ENCODE measurements around the gene MRPL20. TPM values are rescaled to one million over a fixed set of nuclear protein-coding genes. Genes with fewer than 3 reads are reported as not detected.
"Not testable (repeated sequence)": the region's sequence is repeated elsewhere in the genome, so short reads cannot be mapped to it uniquely, and the experiment has no call there.

Gene MRPL20
- polyA plus RNA-seq, 3 donors, result 110 to 228 (median 190) TPM

GRCh38 chr1:1429671-1430073, 22.6 kb upstream of the MRPL20 start:
- no peak overlapping the region for H3K27ac ChIP-seq (ENCODE audit: low read depth, low read length)
- WGBS, 3 donors, result 52 to 66% (median 55%) methylated on average over 6 of the region's 6 CpGs

- WGBS, 3 donors, result 92 to 99% (median 94%) methylated on average over 3 to 6 of the region's 6 CpGs
- H3K27ac ChIP-seq (ENCODE audit: low read depth, low read length), result not testable (repeated sequence)
Observed at GRCh38 chr1:1428967-1429366, 21.9 kb upstream of the MRPL20 start.

GRCh38 chr1:1428174-1428573, 21.1 kb upstream of the MRPL20 start:
- whole genome bisulfite sequencing, 3 donors, result 77 to 81% (median 77%) methylated on average over 17 to 19 of the region's 19 CpGs
- H3K27ac ChIP-seq (ENCODE audit: low read depth, low read length), result no peak overlapping the region

- WGBS, 3 donors, result 0 to 2% (median 1%) methylated on average over 11 to 18 of the region's 22 CpGs
- no peak overlapping the region for H3K27ac ChIP-seq (ENCODE audit: low read depth, low read length)
Observed at GRCh38 chr1:1427820-1428148, 20.7 kb upstream of the MRPL20 start.

GRCh38 chr1:1427106-1427819, 20.2 kb upstream of the MRPL20 start:
- WGBS, 3 donors, result 12 to 20% (median 13%) methylated on average over 40 to 66 of the region's 66 CpGs
- H3K27ac ChIP-seq (ENCODE audit: low read depth, low read length), result no peak overlapping the region

GRCh38 chr1:1426496-1427105, 19.5 kb upstream of the MRPL20 start:
- no peak overlapping the region for H3K27ac ChIP-seq (ENCODE audit: low read depth, low read length)
- WGBS, 3 donors, result 35 to 66% (median 37%) methylated on average over 15 to 19 of the region's 19 CpGs

GRCh38 chr1:1425753-1426495, 18.8 kb upstream of the MRPL20 start:
- 44 to 66% (median 57%) methylated on average over 18 to 33 of the region's 33 CpGs for WGBS, 3 donors
- H3K27ac ChIP-seq (ENCODE audit: low read depth, low read length), result no peak overlapping the region

GRCh38 chr1:1425426-1425752, 18.3 kb upstream of the MRPL20 start:
- 82 to 90% (median 85%) methylated on average over 11 to 12 of the region's 12 CpGs for WGBS, 3 donors
- H3K27ac ChIP-seq (ENCODE audit: low read depth, low read length), result no peak overlapping the region

- 85 to 93% (median 91%) methylated on average over 15 of the region's 15 CpGs for WGBS, 3 donors
- H3K27ac ChIP-seq (ENCODE audit: low read depth, low read length), result no peak overlapping the region
Observed at GRCh38 chr1:1424707-1425106, 17.6 kb upstream of the MRPL20 start.

GRCh38 chr1:1423245-1423597, 16.1 kb upstream of the MRPL20 start:
- 85 to 87% (median 86%) methylated on average over 7 of the region's 7 CpGs for WGBS, 3 donors
- H3K27ac ChIP-seq (ENCODE audit: low read depth, low read length), result no peak overlapping the region

GRCh38 chr1:1422465-1423244, 15.6 kb upstream of the MRPL20 start:
- 55 to 76% (median 64%) methylated on average over 29 of the region's 29 CpGs for WGBS, 3 donors
- H3K27ac ChIP-seq (ENCODE audit: low read depth, low read length), result no peak overlapping the region

GRCh38 chr1:1421907-1422464, 14.9 kb upstream of the MRPL20 start:
- 86 to 91% (median 88%) methylated on average over 7 of the region's 7 CpGs for WGBS, 3 donors
- no peak overlapping the region for H3K27ac ChIP-seq (ENCODE audit: low read depth, low read length)

GRCh38 chr1:1421147-1421906, 14.2 kb upstream of the MRPL20 start, which contains the start of gene ANKRD65:
TSS of gene ANKRD65 (minus strand) at chr1:1421276. CDS start at chr1:1421005, 271 bp downstream.
- 53 to 88% (median 85%) methylated on average over 18 of the region's 18 CpGs for WGBS, 3 donors
- no peak within 1 kb of the TSS for H3K27ac ChIP-seq (ENCODE audit: low read depth, low read length)

- WGBS, 3 donors, result 30 to 73% (median 54%) methylated on average over 11 to 12 of the region's 12 CpGs
- H3K27ac ChIP-seq (ENCODE audit: low read depth, low read length), result no peak overlapping the region
Observed at GRCh38 chr1:1420654-1421141, 13.6 kb upstream of the MRPL20 start.

GRCh38 chr1:1419813-1420653, 12.9 kb upstream of the MRPL20 start:
- no peak overlapping the region for H3K27ac ChIP-seq (ENCODE audit: low read depth, low read length)
- 10 to 12% (median 11%) methylated on average over 56 to 112 of the region's 112 CpGs for WGBS, 3 donors

GRCh38 chr1:1419363-1419812, 12.3 kb upstream of the MRPL20 start:
- 60 to 84% (median 78%) methylated on average over 18 to 21 of the region's 21 CpGs for WGBS, 3 donors
- H3K27ac ChIP-seq (ENCODE audit: low read depth, low read length), result no peak overlapping the region

Measured in adipose tissue (tissue), 3 donors.